IMR-90 (cell line): ENCODE data around the gene GNAI3. TPM values are rescaled to one million over a fixed set of nuclear protein-coding genes. Genes with fewer than 3 reads are reported as not detected.

Experiments used
- ATAC-seq: fragments of 200-7000 bp; cut with Tn5 transposase; 2 replicates; pipeline ENCODE4 v1.9.1; 2020; ENCODE audit warnings: low read depth, mild to moderate bottlenecking, moderate library complexity
- BruUV-seq: library from RNA; stranded (reverse); fragments of 400-500 nt; replicated peaks from 2 replicates; lab custom pipeline; 2021; lab: Mats Ljungman, UMichigan
- CTCF ChIA-PET: fragments of 300-600 bp; formaldehyde crosslinking; extraction: SDS; loops from one replicate; lab custom pipeline; 2021; ENCODE audit warnings: antibody characterized with exemption; lab: Yijun Ruan, JAX
- POLR2A ChIA-PET: fragments of 300-600 bp; sonication (Branson Sonifier 250); formaldehyde crosslinking; loops from one replicate; lab custom pipeline; 2022; ENCODE audit warnings: antibody characterized with exemption; ENCODE audit not compliant: unreplicated experiment; lab: Charles Lee
- DNase-seq: peaks from one replicate; pipeline ENCODE4 v3.0.0; 2013
- H2AFZ ChIP-seq: replicated peaks from 2 replicates; pipeline ENCODE3; 2013; ENCODE audit warnings: low read length, mild to moderate bottlenecking; ENCODE audit not compliant: poor library complexity
- H2AK5ac ChIP-seq: 2 replicates; pipeline ENCODE4 v1.6.1; 2013; ENCODE audit warnings: low read depth, low read length, inconsistent platforms
- H2AK9ac ChIP-seq: replicated peaks from 2 replicates; pipeline ENCODE3; 2013; ENCODE audit warnings: mild to moderate bottlenecking, low read depth, low read length, moderate library complexity; ENCODE audit not compliant: poor library complexity
- H2BK120ac ChIP-seq: 2 replicates; pipeline ENCODE4 v1.6.1; 2013; ENCODE audit warnings: low read depth, low read length, inconsistent platforms
- H2BK15ac ChIP-seq: 3 replicates; pipeline ENCODE4 v1.6.1; 2013; ENCODE audit warnings: low read depth, low read length, inconsistent platforms
- H2BK20ac ChIP-seq: 2 replicates; pipeline ENCODE4 v1.6.1; 2013; ENCODE audit warnings: low read depth, mild to moderate bottlenecking, inconsistent platforms, low read length, moderate library complexity
- H2BK5ac ChIP-seq: 2 replicates; pipeline ENCODE4 v1.6.1; 2013; ENCODE audit warnings: mild to moderate bottlenecking, low read depth, low read length, inconsistent platforms; ENCODE audit not compliant: poor library complexity, severe bottlenecking
- H3K14ac ChIP-seq: replicated peaks from 2 replicates; pipeline ENCODE4 v1.6.1; 2013; ENCODE audit warnings: low read depth, low read length, inconsistent platforms
- H3K18ac ChIP-seq: 2 replicates; pipeline ENCODE4 v1.6.1; 2013; ENCODE audit warnings: low read depth, low read length, control low read depth
- H3K23ac ChIP-seq: 2 replicates; pipeline ENCODE4 v1.6.1; 2013; ENCODE audit warnings: low read depth, low read length, inconsistent platforms
- H3K27ac ChIP-seq: 2 replicates; pipeline ENCODE4 v1.5.1; 2013; ENCODE audit warnings: mild to moderate bottlenecking, control low read depth, low read length; ENCODE audit not compliant: insufficient read depth
- H3K27me3 ChIP-seq: 2 replicates; pipeline ENCODE4 v1.6.1; 2013; ENCODE audit warnings: low read length; ENCODE audit not compliant: control insufficient read depth, insufficient read depth
- H3K36me3 ChIP-seq: 2 replicates; pipeline ENCODE4 v1.6.1; 2013; ENCODE audit warnings: low read length, mixed read lengths; ENCODE audit not compliant: control insufficient read depth, insufficient read depth
- H3K4ac ChIP-seq: 2 replicates; pipeline ENCODE4 v1.6.1; 2013; ENCODE audit warnings: low read depth, low read length, inconsistent platforms
- H3K4me1 ChIP-seq: 2 replicates; pipeline ENCODE4 v1.6.1; 2013; ENCODE audit warnings: low read length, mixed read lengths; ENCODE audit not compliant: control insufficient read depth, insufficient read depth
- H3K4me2 ChIP-seq: 2 replicates; pipeline ENCODE4 v1.6.1; 2013; ENCODE audit warnings: low read depth, mild to moderate bottlenecking, control low read depth, low read length, moderate library complexity
- H3K4me3 ChIP-seq: 2 replicates; pipeline ENCODE4 v1.5.1; 2013; ENCODE audit warnings: low read depth, mild to moderate bottlenecking, control low read depth, low read length, moderate library complexity; ENCODE audit not compliant: insufficient read depth
- H3K56ac ChIP-seq: 2 replicates; pipeline ENCODE4 v1.6.1; 2013; ENCODE audit warnings: low read length, inconsistent platforms; ENCODE audit not compliant: insufficient read depth; ENCODE audit errors: extremely low read depth
- H3K79me1 ChIP-seq, 2 experiments: 2 replicates each; pipeline ENCODE4 v1.6.1; 2013; ENCODE audit warnings: low read length in 2 of 2, inconsistent platforms in 1 of 2, low read depth in 1 of 2
- H3K9ac ChIP-seq: 2 replicates; pipeline ENCODE4 v1.6.1; 2013; ENCODE audit warnings: low read depth, low read length, control low read depth
- H3K9me1 ChIP-seq: 2 replicates; pipeline ENCODE4 v1.6.1; 2013; ENCODE audit warnings: low read length, inconsistent platforms; ENCODE audit not compliant: insufficient read depth
- H3K9me3 ChIP-seq: 2 replicates; pipeline ENCODE4 v1.6.1; 2013; ENCODE audit warnings: low read length; ENCODE audit not compliant: control insufficient read depth, insufficient read depth
- H4K20me1 ChIP-seq: 2 replicates; pipeline ENCODE4 v1.6.1; 2013; ENCODE audit warnings: low read length, inconsistent platforms; ENCODE audit not compliant: insufficient read depth
- H4K5ac ChIP-seq: 2 replicates; pipeline ENCODE4 v1.6.1; 2013; ENCODE audit warnings: mild to moderate bottlenecking, low read depth, low read length, control low read depth
- H4K8ac ChIP-seq, 2 experiments: 2 replicates each; pipeline ENCODE4 v1.6.1; 2013; ENCODE audit warnings: low read depth in 2 of 2, low read length in 2 of 2, control low read depth in 1 of 2, inconsistent platforms in 1 of 2
- H4K91ac ChIP-seq: 2 replicates; pipeline ENCODE4 v1.6.1; 2013; ENCODE audit warnings: low read depth, low read length, inconsistent platforms; ENCODE audit not compliant: insufficient read depth
- MXI1 ChIP-seq: IDR thresholded peaks from 2 replicates; pipeline ENCODE4 v1.6.1; 2012; ENCODE audit warnings: low read depth, mild to moderate bottlenecking, low read length, moderate library complexity, borderline replicate concordance
- WGBS, 2 experiments: methylation state at CpG; one replicate each; pipeline versions ENCODE4 v1.1.5 to v1.1.7; 2013; ENCODE audit warnings: missing lambda C conversion rate in 2 of 2; ENCODE audit not compliant: insufficient read length in 1 of 2; ENCODE audit errors: extremely low coverage in 2 of 2; 5-methylcytosine and 5-hydroxymethylcytosine counted together
- dilution Hi-C: fragments of 300-500 bp; cut with HindIII; formaldehyde crosslinking; loops from one replicate; pipeline ENCODE4 v1.14.3; 2018; ENCODE audit warnings: low sequenced_read_pairs; ENCODE audit not compliant: unreplicated experiment
- in situ Hi-C: fragments of 300-500 bp; cut with MboI; formaldehyde crosslinking; loops from 3 replicates; pipeline ENCODE4 v1.14.3; 2019; ENCODE audit warnings: low sequenced_read_pairs, inconsistent platforms, mixed read lengths
- intact Hi-C: fragments of 100-400 bp; cut with micrococcal nuclease; formaldehyde crosslinking; loops from 2 replicates; pipeline ENCODE4 v1.10.0; 2022
- polyA plus RNA-seq, 3 experiments: library from polyadenylated mRNA; depleted of rRNA; stranded (reverse); fragments of >200 nt; gene quantifications; 2 replicates each; pipeline ENCODE4 v1.2.3, GENCODE V29; 2012; ENCODE audit warnings: low replicate concordance in 1 of 3
- total RNA-seq: library from RNA; depleted of rRNA; stranded (reverse); fragments of >200 nt; gene quantifications from 2 replicates; pipeline ENCODE4 v1.2.3, GENCODE V29; 2012
- TF ChIP-seq, protein P1 (sequence below): conservative IDR thresholded peaks from 2 replicates; pipeline ENCODE4 v1.5.1; 2012; ENCODE audit warnings: mild to moderate bottlenecking, low read depth, low read length, improper control_type of control experiment
- TF ChIP-seq, protein P2 (sequence below): fragments of 150-350 bp; IDR thresholded peaks from 2 replicates; pipeline ENCODE4 v1.6.1; 2016; ENCODE audit warnings: low read depth, mild to moderate bottlenecking, low read length, moderate library complexity, borderline replicate concordance
- TF ChIP-seq, protein P3 (sequence below): fragments of 150-350 bp; IDR thresholded peaks from 2 replicates; pipeline ENCODE4 v1.6.1; 2017; ENCODE audit warnings: mild to moderate bottlenecking, antibody characterized with exemption, low read length, low read depth

GNAI3 gene
- total and polyA plus RNA-seq, 2 of the 4 experiments (the other 2 are of a cell fraction), result 5.9 to 14.9 TPM

DNA sequence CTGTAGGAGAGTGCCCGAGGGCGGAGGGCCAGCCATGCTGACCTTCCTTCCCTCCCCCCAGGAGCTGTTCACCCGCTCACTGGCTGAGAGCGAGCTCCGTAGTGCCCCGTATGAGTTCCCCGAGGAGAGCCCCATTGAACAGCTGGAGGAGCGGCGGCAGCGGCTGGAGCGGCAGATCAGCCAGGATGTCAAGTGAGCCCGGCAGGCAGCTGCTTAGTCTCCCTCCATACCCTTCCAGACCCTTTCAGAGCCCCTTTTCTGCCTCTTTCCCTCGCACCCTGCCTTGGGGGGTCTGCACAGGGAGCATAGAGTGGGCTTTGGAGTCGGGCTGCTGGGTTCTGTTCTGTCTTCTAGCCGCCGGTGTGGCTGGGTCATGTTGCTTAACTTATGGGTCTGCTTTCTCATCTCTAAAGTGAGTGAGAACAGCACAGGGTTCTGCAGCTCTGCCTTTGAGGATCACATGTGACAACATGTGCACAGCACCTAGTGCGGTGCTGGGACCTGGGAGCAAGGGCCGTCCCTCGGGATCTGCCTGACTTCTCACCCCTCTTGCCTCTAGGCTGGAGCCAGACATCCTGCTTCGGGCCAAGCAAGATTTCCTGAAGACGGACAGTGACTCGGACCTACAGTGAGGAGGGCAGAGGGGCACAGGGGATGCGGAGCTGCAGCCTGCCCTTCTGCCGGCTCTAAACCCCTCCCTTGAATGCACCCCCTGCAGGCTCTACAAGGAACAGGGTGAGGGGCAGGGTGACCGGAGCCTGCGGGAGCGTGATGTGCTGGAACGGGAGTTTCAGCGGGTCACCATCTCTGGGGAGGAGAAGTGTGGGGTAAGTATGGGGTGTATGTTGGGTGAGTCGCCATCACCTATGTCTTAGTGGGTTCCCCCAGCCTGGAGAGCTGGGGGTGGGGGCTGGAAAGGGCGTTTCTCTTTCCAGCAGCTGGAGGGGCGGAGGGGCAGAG lies 77.5 kb downstream of the GNAI3 start:
- peaks cover 16 to 78% of the 10 kb centered on the region in 2 experiments for H3K79me1 ChIP-seq
- H2AFZ ChIP-seq, result peak overlapping the region; percentile 58
- no peak overlapping the region; the same call in 1 of the 2 replicates for H2AK5ac ChIP-seq
- H3K36me3 ChIP-seq, result peaks cover 49% of the 10 kb centered on the region
- in situ Hi-C loops (no loop called here), dilution Hi-C loops (no loop called here), intact Hi-C loops (loop anchor here (10.0 kb wide), 1 partner anchor 341 kb away; the partner anchor contains the start of gene PSRC1)
- POLR2A ChIA-PET, result no interaction called here
- H2BK20ac ChIP-seq, result no peak overlapping the region
- H3K4me1 ChIP-seq, result peaks cover 31% of the 10 kb centered on the region
- WGBS, 2 experiments, result 68% methylated on average over 19 of the region's 32 CpGs; no CpG with 5 or more reads in 1 of the 2 experiments
- no peak overlapping the region for H3K56ac ChIP-seq
- no peak overlapping the region for H2BK120ac ChIP-seq
- no peak overlapping the region for H4K5ac ChIP-seq
- no peak overlapping the region for H4K8ac ChIP-seq
- no peak overlapping the region for H3K4ac ChIP-seq
- H3K27me3 ChIP-seq, result no peaks in the 10 kb centered on the region
- no peak overlapping the region for H2AK9ac ChIP-seq
- peaks cover 14% of the 10 kb centered on the region; the same call in 1 of the 2 replicates for H3K9me1 ChIP-seq
- no peak overlapping the region for H3K18ac ChIP-seq
- H2BK5ac ChIP-seq, result no peak overlapping the region
- H3K9me3 ChIP-seq, result no peaks in the 10 kb centered on the region
- H4K20me1 ChIP-seq, result peaks cover 66% of the 10 kb centered on the region
- no peak overlapping the region for H3K23ac ChIP-seq
- H2BK15ac ChIP-seq, result no peak overlapping the region
- no peak overlapping the region for H3K4me2 ChIP-seq
- ATAC-seq, result no peak
- H4K91ac ChIP-seq, result no peak overlapping the region
- H3K9ac ChIP-seq, result no peak overlapping the region
- H3K27ac ChIP-seq, result no peak overlapping the region
- no TSS peak for BruUV-seq
- TF ChIP-seq, protein P1, sequence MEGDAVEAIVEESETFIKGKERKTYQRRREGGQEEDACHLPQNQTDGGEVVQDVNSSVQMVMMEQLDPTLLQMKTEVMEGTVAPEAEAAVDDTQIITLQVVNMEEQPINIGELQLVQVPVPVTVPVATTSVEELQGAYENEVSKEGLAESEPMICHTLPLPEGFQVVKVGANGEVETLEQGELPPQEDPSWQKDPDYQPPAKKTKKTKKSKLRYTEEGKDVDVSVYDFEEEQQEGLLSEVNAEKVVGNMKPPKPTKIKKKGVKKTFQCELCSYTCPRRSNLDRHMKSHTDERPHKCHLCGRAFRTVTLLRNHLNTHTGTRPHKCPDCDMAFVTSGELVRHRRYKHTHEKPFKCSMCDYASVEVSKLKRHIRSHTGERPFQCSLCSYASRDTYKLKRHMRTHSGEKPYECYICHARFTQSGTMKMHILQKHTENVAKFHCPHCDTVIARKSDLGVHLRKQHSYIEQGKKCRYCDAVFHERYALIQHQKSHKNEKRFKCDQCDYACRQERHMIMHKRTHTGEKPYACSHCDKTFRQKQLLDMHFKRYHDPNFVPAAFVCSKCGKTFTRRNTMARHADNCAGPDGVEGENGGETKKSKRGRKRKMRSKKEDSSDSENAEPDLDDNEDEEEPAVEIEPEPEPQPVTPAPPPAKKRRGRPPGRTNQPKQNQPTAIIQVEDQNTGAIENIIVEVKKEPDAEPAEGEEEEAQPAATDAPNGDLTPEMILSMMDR, result no peak
- TF ChIP-seq MXI1, result no peak
- TF ChIP-seq, protein P2, sequence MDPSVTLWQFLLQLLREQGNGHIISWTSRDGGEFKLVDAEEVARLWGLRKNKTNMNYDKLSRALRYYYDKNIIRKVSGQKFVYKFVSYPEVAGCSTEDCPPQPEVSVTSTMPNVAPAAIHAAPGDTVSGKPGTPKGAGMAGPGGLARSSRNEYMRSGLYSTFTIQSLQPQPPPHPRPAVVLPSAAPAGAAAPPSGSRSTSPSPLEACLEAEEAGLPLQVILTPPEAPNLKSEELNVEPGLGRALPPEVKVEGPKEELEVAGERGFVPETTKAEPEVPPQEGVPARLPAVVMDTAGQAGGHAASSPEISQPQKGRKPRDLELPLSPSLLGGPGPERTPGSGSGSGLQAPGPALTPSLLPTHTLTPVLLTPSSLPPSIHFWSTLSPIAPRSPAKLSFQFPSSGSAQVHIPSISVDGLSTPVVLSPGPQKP, result no peak
- TF ChIP-seq, protein P3, sequence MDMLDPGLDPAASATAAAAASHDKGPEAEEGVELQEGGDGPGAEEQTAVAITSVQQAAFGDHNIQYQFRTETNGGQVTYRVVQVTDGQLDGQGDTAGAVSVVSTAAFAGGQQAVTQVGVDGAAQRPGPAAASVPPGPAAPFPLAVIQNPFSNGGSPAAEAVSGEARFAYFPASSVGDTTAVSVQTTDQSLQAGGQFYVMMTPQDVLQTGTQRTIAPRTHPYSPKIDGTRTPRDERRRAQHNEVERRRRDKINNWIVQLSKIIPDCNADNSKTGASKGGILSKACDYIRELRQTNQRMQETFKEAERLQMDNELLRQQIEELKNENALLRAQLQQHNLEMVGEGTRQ, result no peak
- no peak for DNase-seq
- no peak overlapping the region for H3K14ac ChIP-seq
- no peak overlapping the region for H3K4me3 ChIP-seq
- CTCF ChIA-PET, result interaction anchor here (0.5 kb wide), 2 partner anchors 15 to 1923 kb away, joined by 5 to 6 read pairs; no protein-coding TSS in a partner anchor
